WTC11 (cell line): Measurements from ENCODE around the gene AZU1. TPM values are rescaled to one million over a fixed set of nuclear protein-coding genes. Genes with fewer than 3 reads are reported as not detected.

Experiments used
- ATAC-seq: fragments of 200-7000 bp; cut with Tn5 transposase; 2 replicates; pipeline ENCODE4 v1.10.0; 2021; ENCODE audit warnings: mild to moderate bottlenecking, moderate library complexity
- CTCF ChIA-PET: fragments of 300-600 bp; sonication (Branson Sonifier 250); formaldehyde crosslinking; loops from one replicate; lab custom pipeline; 2021; ENCODE audit warnings: antibody characterized with exemption; lab: Charles Lee
- POLR2A ChIA-PET: fragments of 350-600 bp; sonication (Branson Sonifier 250); formaldehyde crosslinking; loops from one replicate; lab custom pipeline; 2021; ENCODE audit warnings: antibody characterized with exemption; lab: Charles Lee
- DNase-seq: peaks from one replicate; pipeline ENCODE4 v3.0.0; 2021; ENCODE audit warnings: low spot score
- H3K27ac Mint-ChIP-seq: 2 replicates; pipeline ENCODE4 v1.8.0; 2021; ENCODE audit warnings: mixed read lengths
- H3K27me3 Mint-ChIP-seq: 2 replicates; pipeline ENCODE4 v1.8.0; 2021; ENCODE audit warnings: low read depth, mild to moderate bottlenecking, moderate library complexity, mixed read lengths
- H3K36me3 Mint-ChIP-seq: 2 replicates; pipeline ENCODE4 v1.8.0; 2021; ENCODE audit warnings: mixed read lengths
- H3K4me1 Mint-ChIP-seq: 2 replicates; pipeline ENCODE4 v1.8.0; 2022; ENCODE audit warnings: mixed read lengths
- H3K4me3 Mint-ChIP-seq: 2 replicates; pipeline ENCODE4 v1.8.0; 2021; ENCODE audit warnings: mild to moderate bottlenecking, moderate library complexity, mixed read lengths
- H3K9me3 Mint-ChIP-seq: 2 replicates; pipeline ENCODE4 v1.8.0; 2021; ENCODE audit warnings: mixed read lengths
- ATF1 ChIP-seq: sonication (generic); formaldehyde crosslinking; IDR thresholded peaks from 2 replicates; pipeline ENCODE4 v1.8.1; 2023; ENCODE audit warnings: mild to moderate bottlenecking, moderate library complexity, missing genetic modification reagents
- FOXK1 ChIP-seq: sonication (generic); formaldehyde crosslinking; IDR thresholded peaks from 2 replicates; pipeline ENCODE4 v1.8.0; 2022; ENCODE audit warnings: mild to moderate bottlenecking, moderate library complexity, missing genetic modification reagents
- FOXP1 ChIP-seq: sonication (generic); formaldehyde crosslinking; IDR thresholded peaks from 2 replicates; pipeline ENCODE4 v1.8.0; 2022; ENCODE audit warnings: missing genetic modification reagents, mild to moderate bottlenecking, moderate library complexity, borderline replicate concordance
- JUN ChIP-seq: sonication (generic); formaldehyde crosslinking; IDR thresholded peaks from 2 replicates; pipeline ENCODE4 v1.8.0; 2023; ENCODE audit warnings: mild to moderate bottlenecking, missing genetic modification reagents
- MYBL2 ChIP-seq: sonication (generic); formaldehyde crosslinking; IDR thresholded peaks from 2 replicates; pipeline ENCODE4 v1.8.1; 2023; ENCODE audit warnings: mild to moderate bottlenecking, moderate library complexity, missing genetic modification reagents
- SP1 ChIP-seq: sonication (generic); formaldehyde crosslinking; conservative IDR thresholded peaks from 2 replicates; pipeline ENCODE4 v1.8.1; 2022; ENCODE audit warnings: missing genetic modification reagents
- TEAD1 ChIP-seq: sonication (generic); formaldehyde crosslinking; IDR thresholded peaks from 2 replicates; pipeline ENCODE4 v1.8.0; 2022; ENCODE audit warnings: mild to moderate bottlenecking, missing genetic modification reagents
- TEAD4 ChIP-seq: sonication (generic); formaldehyde crosslinking; IDR thresholded peaks from 2 replicates; pipeline ENCODE4 v1.8.0; 2022; ENCODE audit warnings: mild to moderate bottlenecking, missing genetic modification reagents
- ZNF423 ChIP-seq: fragments of 250-450 bp; sonication (Bioruptor Pico); IDR thresholded peaks from 2 replicates; pipeline ENCODE4 v2.1.2; 2022; ENCODE audit warnings: mild to moderate bottlenecking, moderate library complexity
- total RNA-seq: library from RNA; stranded (reverse); gene quantifications from 3 replicates; pipeline ENCODE4 v1.2.3, GENCODE V29; 2021
- TF ChIP-seq, protein P1 (sequence below): sonication (generic); formaldehyde crosslinking; IDR thresholded peaks from 2 replicates; pipeline ENCODE4 v1.8.0; 2022; ENCODE audit warnings: mild to moderate bottlenecking, missing genetic modification reagents
- TF ChIP-seq, protein P2 (sequence below): sonication (generic); formaldehyde crosslinking; IDR thresholded peaks from 2 replicates; pipeline ENCODE4 v1.8.1; 2022; ENCODE audit warnings: missing genetic modification reagents, borderline replicate concordance
- TF ChIP-seq, protein P3 (sequence below): sonication (generic); formaldehyde crosslinking; IDR thresholded peaks from 2 replicates; pipeline ENCODE4 v1.8.0; 2023; ENCODE audit warnings: mild to moderate bottlenecking, missing genetic modification reagents
- TF ChIP-seq, protein P4 (sequence below): fragments of 250-450 bp; sonication (Bioruptor Pico); IDR thresholded peaks from 2 replicates; pipeline ENCODE4 v1.9.0; 2021; ENCODE audit warnings: mild to moderate bottlenecking

AZU1 gene
- total RNA-seq, 1 experiment from 2014 or later: 1.2 TPM

DNA sequence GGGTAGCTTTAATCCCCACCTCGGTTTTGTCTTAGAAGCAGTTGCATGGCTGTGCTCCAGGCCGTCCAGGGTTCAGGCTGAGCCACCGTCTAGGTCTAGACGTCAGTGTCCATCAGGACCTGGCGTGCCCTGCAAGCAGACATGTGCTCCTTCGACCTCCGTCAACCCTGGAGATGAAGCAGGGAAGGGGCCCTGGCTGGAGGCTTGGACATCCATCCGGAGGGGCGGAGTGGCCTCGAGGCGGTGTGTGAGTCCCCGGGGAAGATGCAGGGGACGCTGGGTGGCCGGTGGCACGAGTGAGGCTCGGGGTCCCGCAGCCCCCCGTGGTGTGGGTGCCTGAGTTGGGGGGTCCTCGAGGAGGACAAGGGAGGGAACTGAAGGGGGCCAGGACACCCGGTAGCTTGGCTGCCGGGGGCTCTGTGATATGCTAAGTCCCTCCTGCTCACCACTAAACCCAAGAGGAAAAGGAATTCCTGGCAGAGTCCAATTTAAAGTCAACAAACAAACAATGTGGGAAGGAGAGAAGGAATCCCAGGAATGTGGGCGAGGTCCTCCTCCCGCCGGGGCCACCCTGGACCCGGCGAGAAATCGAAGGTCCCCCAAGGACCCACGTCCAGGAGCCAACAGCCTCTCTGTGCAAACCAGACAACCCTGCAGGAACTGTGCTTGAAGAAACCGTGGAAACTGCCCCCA is 45.3 kb upstream of the AZU1 start:
- TF ChIP-seq, protein P1, sequence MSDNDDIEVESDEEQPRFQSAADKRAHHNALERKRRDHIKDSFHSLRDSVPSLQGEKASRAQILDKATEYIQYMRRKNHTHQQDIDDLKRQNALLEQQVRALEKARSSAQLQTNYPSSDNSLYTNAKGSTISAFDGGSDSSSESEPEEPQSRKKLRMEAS: peak; percentile 53; the same call in 1 of the 2 replicates
- TF ChIP-seq FOXK1 (CRISPR knock-in tag) (no peak; the same call in 1 of the 2 replicates), FOXP1 (CRISPR knock-in tag) (0 out of 2 replicates have a peak, but pooled peaks have one; percentile 64), SP1 (CRISPR knock-in tag) (peak; percentile 34; the same call in 1 of the 2 replicates), ZNF423 (CRISPR knock-in tag) (peak; percentile 81), JUN (CRISPR knock-in tag) (no peak), TEAD1 (CRISPR knock-in tag) (peak; percentile 72; the same call in 1 of the 2 replicates), MYBL2 (CRISPR knock-in tag) (no peak), TEAD4 (CRISPR knock-in tag) (0 out of 2 replicates have a peak, but pooled peaks have one; percentile 59)
- TF ChIP-seq, protein P2, sequence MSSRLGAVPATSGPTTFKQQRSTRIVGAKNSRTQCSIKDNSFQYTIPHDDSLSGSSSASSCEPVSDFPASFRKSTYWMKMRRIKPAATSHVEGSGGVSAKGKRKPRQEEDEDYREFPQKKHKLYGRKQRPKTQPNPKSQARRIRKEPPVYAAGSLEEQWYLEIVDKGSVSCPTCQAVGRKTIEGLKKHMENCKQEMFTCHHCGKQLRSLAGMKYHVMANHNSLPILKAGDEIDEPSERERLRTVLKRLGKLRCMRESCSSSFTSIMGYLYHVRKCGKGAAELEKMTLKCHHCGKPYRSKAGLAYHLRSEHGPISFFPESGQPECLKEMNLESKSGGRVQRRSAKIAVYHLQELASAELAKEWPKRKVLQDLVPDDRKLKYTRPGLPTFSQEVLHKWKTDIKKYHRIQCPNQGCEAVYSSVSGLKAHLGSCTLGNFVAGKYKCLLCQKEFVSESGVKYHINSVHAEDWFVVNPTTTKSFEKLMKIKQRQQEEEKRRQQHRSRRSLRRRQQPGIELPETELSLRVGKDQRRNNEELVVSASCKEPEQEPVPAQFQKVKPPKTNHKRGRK (CRISPR knock-in tag): no peak
- TF ChIP-seq, protein P3, sequence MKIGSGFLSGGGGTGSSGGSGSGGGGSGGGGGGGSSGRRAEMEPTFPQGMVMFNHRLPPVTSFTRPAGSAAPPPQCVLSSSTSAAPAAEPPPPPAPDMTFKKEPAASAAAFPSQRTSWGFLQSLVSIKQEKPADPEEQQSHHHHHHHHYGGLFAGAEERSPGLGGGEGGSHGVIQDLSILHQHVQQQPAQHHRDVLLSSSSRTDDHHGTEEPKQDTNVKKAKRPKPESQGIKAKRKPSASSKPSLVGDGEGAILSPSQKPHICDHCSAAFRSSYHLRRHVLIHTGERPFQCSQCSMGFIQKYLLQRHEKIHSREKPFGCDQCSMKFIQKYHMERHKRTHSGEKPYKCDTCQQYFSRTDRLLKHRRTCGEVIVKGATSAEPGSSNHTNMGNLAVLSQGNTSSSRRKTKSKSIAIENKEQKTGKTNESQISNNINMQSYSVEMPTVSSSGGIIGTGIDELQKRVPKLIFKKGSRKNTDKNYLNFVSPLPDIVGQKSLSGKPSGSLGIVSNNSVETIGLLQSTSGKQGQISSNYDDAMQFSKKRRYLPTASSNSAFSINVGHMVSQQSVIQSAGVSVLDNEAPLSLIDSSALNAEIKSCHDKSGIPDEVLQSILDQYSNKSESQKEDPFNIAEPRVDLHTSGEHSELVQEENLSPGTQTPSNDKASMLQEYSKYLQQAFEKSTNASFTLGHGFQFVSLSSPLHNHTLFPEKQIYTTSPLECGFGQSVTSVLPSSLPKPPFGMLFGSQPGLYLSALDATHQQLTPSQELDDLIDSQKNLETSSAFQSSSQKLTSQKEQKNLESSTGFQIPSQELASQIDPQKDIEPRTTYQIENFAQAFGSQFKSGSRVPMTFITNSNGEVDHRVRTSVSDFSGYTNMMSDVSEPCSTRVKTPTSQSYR (CRISPR knock-in tag): peak; percentile 49; the same call in 1 of the 2 replicates
- Mint-ChIP-seq H3K9me3 (no peaks in the 10 kb centered on the region), H3K36me3 (no peaks in the 10 kb centered on the region), H3K27me3 (no peaks in the 10 kb centered on the region), H3K27ac (peak overlapping the region; percentile 96), H3K4me1 (peaks cover 24% of the 10 kb centered on the region), H3K4me3 (peak overlapping the region; percentile 55)
- ATAC-seq (peak; percentile 91), DNase-seq (peak; percentile 68)
- POLR2A ChIA-PET: interaction anchor here (0.6 to 1.4 kb wide), 2 partner anchors 17 to 56 kb away, joined by 3 to 4 read pairs; no protein-coding TSS in a partner anchor
- CTCF ChIA-PET: interaction anchor here (0.6 to 1.8 kb wide), 4 partner anchors 10 to 103 kb away, joined by 3 to 9 read pairs (median 5); no protein-coding TSS in a partner anchor

DNA sequence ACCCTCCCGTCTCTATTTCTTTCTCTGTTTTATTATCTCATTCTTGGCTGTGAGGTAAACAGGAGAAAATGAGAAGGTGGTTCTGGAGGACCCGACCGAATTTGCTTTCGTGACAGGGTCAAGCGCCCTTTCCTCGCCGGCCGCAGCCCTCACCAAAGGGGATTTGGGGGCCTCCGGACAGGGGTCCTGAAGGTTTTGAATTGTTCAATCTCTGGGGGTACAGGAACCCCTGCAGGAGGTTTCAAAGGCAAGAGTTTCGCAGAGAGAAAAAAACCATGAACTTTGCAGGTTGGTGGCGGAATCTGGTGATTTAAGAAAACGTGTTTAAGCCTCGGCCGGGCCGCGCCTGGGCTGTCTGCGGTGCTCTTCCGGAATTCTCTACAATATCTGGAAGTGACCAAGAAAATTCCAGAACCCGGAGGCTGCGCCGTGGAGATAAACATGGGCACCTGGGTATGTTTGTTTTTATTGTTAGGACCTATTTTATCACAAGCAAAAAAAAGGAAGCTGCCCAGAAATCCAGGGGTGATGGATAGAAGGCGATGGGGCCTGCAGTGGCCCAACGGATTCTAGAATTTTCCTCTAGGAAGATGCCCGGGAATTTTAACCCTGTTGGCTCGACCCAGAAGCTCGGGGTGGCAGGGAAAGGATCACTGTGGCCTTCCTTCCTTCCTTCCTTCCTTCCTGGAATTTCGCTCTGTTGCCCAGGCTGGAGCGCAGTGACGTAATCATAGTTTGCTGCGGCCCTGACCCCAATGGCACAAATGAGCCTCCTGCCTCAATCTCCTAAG is 44.6 kb upstream of the AZU1 start:
- peak overlapping the region; percentile 96 for H3K27ac Mint-ChIP-seq
- CTCF ChIA-PET: interaction anchor here (0.6 to 1.8 kb wide), 5 partner anchors 10 to 104 kb away, joined by 3 to 9 read pairs (median 4); no protein-coding TSS in a partner anchor
- H3K27me3 Mint-ChIP-seq: no peaks in the 10 kb centered on the region
- H3K9me3 Mint-ChIP-seq: no peaks in the 10 kb centered on the region
- peaks cover 24% of the 10 kb centered on the region for H3K4me1 Mint-ChIP-seq
- no peak for DNase-seq
- ATAC-seq: no peak; the same call in 1 of the 2 replicates
- peak overlapping the region; percentile 55 for H3K4me3 Mint-ChIP-seq
- H3K36me3 Mint-ChIP-seq: no peaks in the 10 kb centered on the region
- TF ChIP-seq ATF1 (CRISPR knock-in tag): no peak
- POLR2A ChIA-PET: interaction anchor here (0.6 to 1.4 kb wide), 3 partner anchors 14 to 56 kb away, joined by 3 to 5 read pairs (median 4); partner anchors contain the start of gene PTBP1

DNA sequence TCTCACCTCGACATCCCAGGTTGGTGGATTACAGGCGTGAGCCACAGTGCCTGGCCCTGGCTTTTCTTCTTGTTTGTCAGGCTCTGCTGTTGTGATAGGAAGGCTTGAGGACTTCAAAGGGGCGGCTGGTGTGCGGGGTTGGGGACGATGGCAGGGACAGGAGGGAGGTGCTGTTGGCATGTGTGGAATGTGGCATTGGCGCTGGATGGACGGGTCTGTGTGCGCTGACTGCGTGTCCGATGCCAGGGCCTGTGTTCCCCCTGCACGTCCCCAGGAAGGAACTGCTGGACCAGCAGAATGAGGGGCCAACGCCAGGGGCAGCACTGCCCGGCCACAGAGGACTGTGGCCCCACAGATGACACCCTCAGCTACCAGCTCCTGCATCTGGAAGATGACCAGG is 43.1 kb upstream of the AZU1 start:
- no peaks in the 10 kb centered on the region for H3K27me3 Mint-ChIP-seq
- TF ChIP-seq, protein P4, sequence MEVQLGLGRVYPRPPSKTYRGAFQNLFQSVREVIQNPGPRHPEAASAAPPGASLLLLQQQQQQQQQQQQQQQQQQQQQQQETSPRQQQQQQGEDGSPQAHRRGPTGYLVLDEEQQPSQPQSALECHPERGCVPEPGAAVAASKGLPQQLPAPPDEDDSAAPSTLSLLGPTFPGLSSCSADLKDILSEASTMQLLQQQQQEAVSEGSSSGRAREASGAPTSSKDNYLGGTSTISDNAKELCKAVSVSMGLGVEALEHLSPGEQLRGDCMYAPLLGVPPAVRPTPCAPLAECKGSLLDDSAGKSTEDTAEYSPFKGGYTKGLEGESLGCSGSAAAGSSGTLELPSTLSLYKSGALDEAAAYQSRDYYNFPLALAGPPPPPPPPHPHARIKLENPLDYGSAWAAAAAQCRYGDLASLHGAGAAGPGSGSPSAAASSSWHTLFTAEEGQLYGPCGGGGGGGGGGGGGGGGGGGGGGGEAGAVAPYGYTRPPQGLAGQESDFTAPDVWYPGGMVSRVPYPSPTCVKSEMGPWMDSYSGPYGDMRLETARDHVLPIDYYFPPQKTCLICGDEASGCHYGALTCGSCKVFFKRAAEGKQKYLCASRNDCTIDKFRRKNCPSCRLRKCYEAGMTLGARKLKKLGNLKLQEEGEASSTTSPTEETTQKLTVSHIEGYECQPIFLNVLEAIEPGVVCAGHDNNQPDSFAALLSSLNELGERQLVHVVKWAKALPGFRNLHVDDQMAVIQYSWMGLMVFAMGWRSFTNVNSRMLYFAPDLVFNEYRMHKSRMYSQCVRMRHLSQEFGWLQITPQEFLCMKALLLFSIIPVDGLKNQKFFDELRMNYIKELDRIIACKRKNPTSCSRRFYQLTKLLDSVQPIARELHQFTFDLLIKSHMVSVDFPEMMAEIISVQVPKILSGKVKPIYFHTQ (CRISPR knock-in tag): no peak
- H3K9me3 Mint-ChIP-seq: no peaks in the 10 kb centered on the region
- no peak overlapping the region for H3K4me3 Mint-ChIP-seq
- ChIA-PET POLR2A (interaction anchor here (1.4 kb wide), 1 partner anchor 12 kb away, joined by 5 read pairs; the partner anchor contains the start of gene PTBP1), CTCF (no interaction called here)
- no peaks in the 10 kb centered on the region for H3K36me3 Mint-ChIP-seq
- peaks cover 32% of the 10 kb centered on the region for H3K4me1 Mint-ChIP-seq
- peak overlapping the region; percentile 32; the same call in 1 of the 2 replicates for H3K27ac Mint-ChIP-seq
- ATAC-seq (no peak), DNase-seq (no peak)
